Kidney (tissue), 14 donors: Measurements from ENCODE around the gene SLX4. TPM values are rescaled to one million over a fixed set of nuclear protein-coding genes. Genes with fewer than 3 reads are reported as not detected.

ENCODE experiments used
- DNase-seq, 5 donors: peaks; one replicate each; pipeline ENCODE4 v3.0.0-alpha.2; 2013 to 2020
- FAIRE-seq: peaks from 2 replicates; lab custom pipeline; 2012; peaks lifted over from hg19 to GRCh38; lab: Jason Lieb, UNC
- H3K27ac ChIP-seq, 2 donors: one replicate each; pipeline ENCODE4 v1.7.0; 2013; ENCODE audit warnings: low read depth in 2 of 2, low read length in 2 of 2, inconsistent platforms in 1 of 2
- H3K27me3 ChIP-seq: one replicate; pipeline ENCODE4 v1.7.1; 2013; ENCODE audit warnings: low read length, inconsistent platforms; ENCODE audit not compliant: control insufficient read depth, insufficient read depth
- H3K36me3 ChIP-seq, 3 donors: one replicate each; pipeline versions ENCODE4 v1.7.0 to v1.7.1; 2013; ENCODE audit warnings: low read length in 3 of 3, control low read depth in 1 of 3, inconsistent platforms in 1 of 3; ENCODE audit not compliant: insufficient read depth in 3 of 3, control insufficient read depth in 2 of 3
- H3K4me1 ChIP-seq, 3 donors: one replicate each; pipeline versions ENCODE4 v1.7.0 to v1.7.1; 2013; ENCODE audit warnings: low read length in 3 of 3, inconsistent platforms in 1 of 3, low read depth in 1 of 3; ENCODE audit not compliant: control insufficient read depth in 2 of 3, insufficient read depth in 2 of 3
- H3K4me3 ChIP-seq, 3 donors: one replicate each; pipeline versions ENCODE4 v1.7.0 to v1.8.1; 2013; ENCODE audit warnings: low read length in 3 of 3, control low read depth in 1 of 3, inconsistent platforms in 1 of 3
- H3K9ac ChIP-seq, 3 donors: one replicate each; pipeline versions ENCODE4 v1.7.0 to v1.7.1; 2013; ENCODE audit warnings: low read length in 3 of 3, control low read depth in 1 of 3, inconsistent platforms in 1 of 3
- H3K9me3 ChIP-seq, 3 donors: one replicate each; pipeline versions ENCODE4 v1.7.0 to v1.7.1; 2013; ENCODE audit warnings: low read length in 3 of 3, control low read depth in 1 of 3, inconsistent platforms in 1 of 3; ENCODE audit not compliant: control insufficient read depth in 2 of 3, insufficient read depth in 1 of 3
- intact Hi-C: fragments of 100-400 bp; cut with DNase I; formaldehyde crosslinking; loops from one replicate; pipeline ENCODE4 v1.11.1; 2022
- polyA plus RNA-seq: library from polyadenylated mRNA; stranded (reverse); fragments of 350-450 nt; fragmentation: Illumina TruSeq; extraction: RNeasy Lipid Tissue Mini Kit (QIAGEN cat#74804); gene quantifications from one replicate; pipeline ENCODE4 v1.2.3, GENCODE V29; 2014; ENCODE audit warnings: low read depth, low replicate concordance; ENCODE audit not compliant: insufficient read depth
- total RNA-seq: library from RNA; stranded (reverse); fragmentation: NEBNext Ultra II Directional; extraction: Animal tissue kit (Norgen Biotek cat#: 25700); gene quantifications from one replicate; pipeline ENCODE4 v1.2.1, GENCODE V29; 2021
- TF ChIP-seq, protein P1 (sequence below): IDR thresholded peaks from 3 replicates; pipeline ENCODE4 v1.5.1; 2012; ENCODE audit warnings: mild to moderate bottlenecking, moderate library complexity, borderline replicate concordance; ENCODE audit not compliant: insufficient read depth; ENCODE audit errors: extremely low read depth
- donor health status: control.
- donor health status: control.
- donor health status: control.
- donor health status: control.
- donor health status: control.
- donor health status: DM: yes; HTN: yes; CAD: no.
- donor health status: Normal renal cell carcinoma (clear cell type).

SLX4 gene
- total and polyA plus RNA-seq, 2 donors from 2014 or later: 1.0 to 4.8 TPM

GRCh38 chr16:3655396-3656159 lies 44.2 kb upstream of the SLX4 start:
- intact Hi-C loops: no loop called here
- TF ChIP-seq, protein P1, sequence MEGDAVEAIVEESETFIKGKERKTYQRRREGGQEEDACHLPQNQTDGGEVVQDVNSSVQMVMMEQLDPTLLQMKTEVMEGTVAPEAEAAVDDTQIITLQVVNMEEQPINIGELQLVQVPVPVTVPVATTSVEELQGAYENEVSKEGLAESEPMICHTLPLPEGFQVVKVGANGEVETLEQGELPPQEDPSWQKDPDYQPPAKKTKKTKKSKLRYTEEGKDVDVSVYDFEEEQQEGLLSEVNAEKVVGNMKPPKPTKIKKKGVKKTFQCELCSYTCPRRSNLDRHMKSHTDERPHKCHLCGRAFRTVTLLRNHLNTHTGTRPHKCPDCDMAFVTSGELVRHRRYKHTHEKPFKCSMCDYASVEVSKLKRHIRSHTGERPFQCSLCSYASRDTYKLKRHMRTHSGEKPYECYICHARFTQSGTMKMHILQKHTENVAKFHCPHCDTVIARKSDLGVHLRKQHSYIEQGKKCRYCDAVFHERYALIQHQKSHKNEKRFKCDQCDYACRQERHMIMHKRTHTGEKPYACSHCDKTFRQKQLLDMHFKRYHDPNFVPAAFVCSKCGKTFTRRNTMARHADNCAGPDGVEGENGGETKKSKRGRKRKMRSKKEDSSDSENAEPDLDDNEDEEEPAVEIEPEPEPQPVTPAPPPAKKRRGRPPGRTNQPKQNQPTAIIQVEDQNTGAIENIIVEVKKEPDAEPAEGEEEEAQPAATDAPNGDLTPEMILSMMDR: no peak
- H3K4me3 ChIP-seq: peak overlapping the region in 2 of 3 donors; percentile 48 to 63
- no peak for FAIRE-seq
- peak overlapping the region; percentile 88 to 91 for H3K27ac ChIP-seq
- H3K36me3 ChIP-seq: peaks cover 0 to 33% (median 20%) of the 10 kb centered on the region in 3 donors
- peaks cover 0 to 12% (median 0%) of the 10 kb centered on the region in 3 donors for H3K4me1 ChIP-seq
- no peaks in the 10 kb centered on the region for H3K9me3 ChIP-seq
- no peaks in the 10 kb centered on the region for H3K27me3 ChIP-seq
- peak in 2 of 5 donors; percentile 42 to 64 for DNase-seq
- H3K9ac ChIP-seq: peak overlapping the region in 1 of 3 donors; percentile 80

- TF ChIP-seq, protein P1: no peak
- H3K4me3 ChIP-seq: peak overlapping the region in 2 of 3 donors; percentile 48 to 63
- peaks cover 0 to 12% (median 0%) of the 10 kb centered on the region in 3 donors for H3K4me1 ChIP-seq
- FAIRE-seq (no peak), DNase-seq (peak in 1 of 5 donors; percentile 60)
- no peaks in the 10 kb centered on the region for H3K9me3 ChIP-seq
- H3K36me3 ChIP-seq: peaks cover 0 to 28% (median 18%) of the 10 kb centered on the region in 3 donors
- peak overlapping the region; percentile 88 to 91 for H3K27ac ChIP-seq
- H3K9ac ChIP-seq: peak overlapping the region in 1 of 3 donors; percentile 80
- no peaks in the 10 kb centered on the region for H3K27me3 ChIP-seq
- intact Hi-C loops: no loop called here
These were observed 43.6 kb upstream of the SLX4 start for GRCh38 chr16:3655030-3655395.

DNA sequence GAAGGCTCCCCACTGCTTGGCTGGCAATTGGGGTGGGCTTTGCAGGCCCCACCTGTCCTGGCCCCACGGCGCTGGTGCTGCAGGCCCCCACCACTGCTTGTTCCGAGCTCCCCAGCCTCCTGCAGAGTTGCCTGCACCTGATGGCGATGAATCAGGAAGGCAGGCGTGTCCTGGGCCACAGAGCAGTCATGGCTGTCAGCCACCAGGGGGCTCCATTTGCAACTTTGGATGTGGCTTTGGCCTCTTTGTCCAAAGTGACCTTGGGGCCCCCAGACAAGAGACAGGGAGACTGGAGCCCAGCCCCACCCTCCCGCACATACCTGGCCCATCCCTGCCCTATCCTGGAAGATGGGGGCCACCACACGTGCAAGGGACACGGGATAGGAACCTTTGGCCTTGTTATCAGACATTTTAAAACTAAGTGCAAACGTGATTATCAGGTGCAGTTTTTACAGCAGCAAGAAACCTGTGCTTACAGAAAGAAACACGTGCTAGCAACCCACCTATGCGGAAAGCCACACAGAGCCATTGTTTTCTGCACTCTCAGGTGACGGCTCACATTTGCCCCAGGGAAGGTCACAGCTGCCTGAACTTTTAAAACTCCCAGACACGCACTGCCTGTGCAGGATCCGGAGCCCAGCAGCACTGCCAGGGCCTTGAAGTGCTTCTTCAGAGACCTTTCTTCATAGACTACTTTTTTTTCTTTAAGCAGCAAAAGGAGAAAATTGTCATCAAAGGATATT lies 43.0 kb upstream of the SLX4 start, which contains the start of gene DNASE1:
TSS of gene DNASE1 (plus strand) at position 443 of the 743 bp plus-strand sequence. CDS start 683 bp downstream, outside the sequence.
- H3K9me3 ChIP-seq: no peaks in the 10 kb centered on the region
- TF ChIP-seq, protein P1: peak; percentile 58
- intact Hi-C loops: no loop called here
- peaks cover 0 to 22% (median 16%) of the 10 kb centered on the region in 3 donors for H3K36me3 ChIP-seq
- no peaks in the 10 kb centered on the region for H3K27me3 ChIP-seq
- peak within 1 kb of the TSS; percentile 88 to 91 for H3K27ac ChIP-seq
- H3K9ac ChIP-seq: peak within 1 kb of the TSS in 1 of 3 donors; percentile 80
- peaks cover 0 to 12% (median 0%) of the 10 kb centered on the region in 3 donors for H3K4me1 ChIP-seq
- FAIRE-seq: no peak
- DNase-seq: peak; percentile 74 to 82 (median 79)
- H3K4me3 ChIP-seq: peak within 1 kb of the TSS in 2 of 3 donors; percentile 48 to 63
